ENCODE results near the gene TMEM107. TPM values are rescaled to one million over a fixed set of nuclear protein-coding genes. Genes with fewer than 3 reads are reported as not detected.

Gene TMEM107
- total RNA-seq, 2 experiments from 2014 or later, result 33.4 to 35.9 TPM

DNA sequence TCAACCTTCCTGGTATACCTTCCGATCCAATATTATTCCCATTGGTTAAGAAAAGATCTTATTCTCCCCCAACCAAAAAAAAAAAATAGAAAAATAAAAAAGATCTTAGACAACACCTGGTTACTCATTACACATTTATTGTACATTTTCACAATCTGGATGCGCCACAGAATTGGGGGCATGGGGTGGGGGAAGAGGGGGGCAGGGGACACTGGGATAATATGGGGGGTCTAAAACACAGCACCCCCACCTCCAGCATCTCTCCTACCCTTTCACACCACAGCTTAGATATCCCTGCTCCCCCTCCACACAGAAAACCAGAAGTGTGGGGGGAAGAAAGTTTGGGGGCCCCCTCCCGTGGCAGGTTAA is 17.2 kb downstream of the TMEM107 start:
- Mint-ChIP-seq H3K9me3 (no peaks in the 10 kb centered on the region), H3K4me1 (ENCODE audit: low read depth) (peaks cover 59% of the 10 kb centered on the region), H3K27me3 (no peaks in the 10 kb centered on the region), H3K36me3 (ENCODE audit: low read depth) (peaks cover 30% of the 10 kb centered on the region), H3K4me3 (no peak overlapping the region), H3K27ac (peak overlapping the region; percentile 83)
- no peak for TF ChIP-seq CTCF (IDR thresholded peaks at IDR 0.05)
- intact Hi-C loops (cut with micrococcal nuclease), result no loop called here
- ChIA-PET POLR2A (interaction anchor here (1.0 to 22.8 kb wide), 6 partner anchors 9 to 89 kb away, joined by 3 to 476 read pairs (median 23); partner anchors contain the start of genes ALOXE3 and HES7), CTCF (interaction anchor here (0.8 to 5.2 kb wide), 18 partner anchors 9 to 98 kb away, joined by 3 to 37 read pairs (median 4); partner anchors contain the start of gene AURKB)
- no peak for ATAC-seq
- no peak for DNase-seq

DNA sequence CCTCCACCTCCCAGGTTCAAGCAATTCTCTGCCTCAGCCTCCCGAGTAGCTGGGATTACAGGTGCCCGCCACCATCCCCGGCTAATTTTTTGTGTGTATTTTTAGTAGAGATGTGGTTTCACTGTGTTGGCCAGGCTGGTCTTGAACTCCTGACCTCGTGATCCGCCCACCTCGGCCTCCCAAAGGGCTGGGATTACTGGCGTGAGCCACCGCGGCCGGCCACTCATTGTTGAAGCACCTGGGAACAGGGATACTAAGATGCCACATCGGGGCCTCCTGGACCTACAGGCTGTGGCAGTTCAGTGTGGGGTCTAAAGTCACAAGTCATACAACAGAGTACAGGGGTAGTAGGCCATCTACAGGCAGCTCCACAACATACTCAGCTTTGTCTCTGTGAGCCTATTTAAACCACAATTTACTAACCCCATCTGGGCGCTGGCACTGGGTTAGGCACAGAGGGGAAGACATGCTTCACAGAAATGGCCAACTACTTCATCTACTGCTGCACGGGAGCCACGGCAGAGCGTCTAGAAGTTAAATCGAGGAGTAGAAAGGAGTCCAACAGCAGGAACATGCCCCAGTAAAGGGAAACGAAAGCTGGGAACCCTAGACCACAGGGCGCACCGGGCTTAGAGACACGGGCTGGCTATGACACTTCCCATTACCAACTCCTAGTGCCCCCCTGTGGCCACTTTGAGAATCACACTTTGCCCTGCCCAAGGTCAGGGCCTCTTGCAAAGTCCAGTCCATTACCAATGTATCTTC is 17.7 kb downstream of the TMEM107 start:
- H3K4me1 Mint-ChIP-seq (ENCODE audit: low read depth), result peaks cover 57% of the 10 kb centered on the region

GRCh38 chr17:8156246-8156992 is 19.8 kb downstream of the TMEM107 start:
- CTCF ChIA-PET, result interaction anchor here (0.9 to 5.2 kb wide), 16 partner anchors 17 to 94 kb away, joined by 3 to 27 read pairs (median 4); partner anchors contain the start of genes ALOXE3, CTC1 and HES7

More for the DNA sequence above, 17.7 kb downstream of the TMEM107 start:
- ATAC-seq, result peak; percentile 21
- Mint-ChIP-seq H3K27ac (peak overlapping the region; percentile 83), H3K9me3 (no peaks in the 10 kb centered on the region), H3K27me3 (no peaks in the 10 kb centered on the region), H3K4me3 (peak overlapping the region; percentile 1), H3K36me3 (ENCODE audit: low read depth) (peaks cover 30% of the 10 kb centered on the region)
- ChIA-PET POLR2A (interaction anchor here (0.7 to 22.8 kb wide), 8 partner anchors 9 to 90 kb away, joined by 3 to 476 read pairs (median 14); partner anchors contain the start of genes ALOXE3 and HES7), CTCF (interaction anchor here (0.6 to 5.2 kb wide), 21 partner anchors 9 to 98 kb away, joined by 3 to 37 read pairs (median 4); partner anchors contain the start of gene AURKB)
- TF ChIP-seq CTCF (IDR thresholded peaks at IDR 0.05), result peak; percentile 88
- DNase-seq, result peak; percentile 94
- intact Hi-C loops (cut with micrococcal nuclease), result no loop called here

GRCh38 chr17:8155996-8156245 is 20.3 kb downstream of the TMEM107 start:
- H3K27ac Mint-ChIP-seq, result no peak overlapping the region
- POLR2A ChIA-PET, result interaction anchor here (0.6 to 22.8 kb wide), 15 partner anchors 8 to 624 kb away, joined by 3 to 476 read pairs (median 7); partner anchors contain the start of genes ALOXE3, CTC1, HES7 and PFAS
- peaks cover 26% of the 10 kb centered on the region for H3K36me3 Mint-ChIP-seq (ENCODE audit: low read depth)
- H3K27me3 Mint-ChIP-seq, result no peaks in the 10 kb centered on the region
- no peak for TF ChIP-seq CTCF (IDR thresholded peaks at IDR 0.05)
- no peak for ATAC-seq
- H3K9me3 Mint-ChIP-seq, result no peaks in the 10 kb centered on the region
- CTCF ChIA-PET, result interaction anchor here (1.0 to 5.2 kb wide), 8 partner anchors 17 to 92 kb away, joined by 3 to 27 read pairs (median 5); partner anchors contain the start of genes ALOXE3, CTC1 and HES7
- DNase-seq, result no peak
- peaks cover 55% of the 10 kb centered on the region for H3K4me1 Mint-ChIP-seq (ENCODE audit: low read depth)
- intact Hi-C loops (cut with micrococcal nuclease), result loop anchor here (2.0 kb wide), 1 partner anchor 17 kb away; no protein-coding TSS in a partner anchor
- no peak overlapping the region for H3K4me3 Mint-ChIP-seq

More at GRCh38 chr17:8156246-8156992, 19.8 kb downstream of the TMEM107 start:
- DNase-seq (peak; percentile 100), ATAC-seq (peak; percentile 73)
- Mint-ChIP-seq H3K9me3 (no peaks in the 10 kb centered on the region), H3K27me3 (no peaks in the 10 kb centered on the region), H3K27ac (no peak overlapping the region), H3K4me1 (ENCODE audit: low read depth) (peaks cover 59% of the 10 kb centered on the region), H3K4me3 (no peak overlapping the region), H3K36me3 (ENCODE audit: low read depth) (peaks cover 31% of the 10 kb centered on the region)
- no peak for TF ChIP-seq CTCF (IDR thresholded peaks at IDR 0.05)
- intact Hi-C loops (cut with micrococcal nuclease), result loop anchor here (2.0 kb wide), 1 partner anchor 18 kb away; no protein-coding TSS in a partner anchor
- POLR2A ChIA-PET, result interaction anchor here (0.6 to 22.8 kb wide), 15 partner anchors 14 to 625 kb away, joined by 3 to 476 read pairs (median 6); partner anchors contain the start of genes ALOXE3, CTC1, HES7 and PFAS

All from activated CD8-positive, alpha-beta T cell treated with anti-CD3 and anti-CD28 coated beads for 36 hours (primary cell).